Cardiac septum (tissue), 1 donor: ENCODE data around the gene SMC1A. TPM values are rescaled to one million over a fixed set of nuclear protein-coding genes. Genes with fewer than 3 reads are reported as not detected.
A peak's percentile ranks its signal among the peaks of the same experiment; 100 is the strongest.
"Not testable (repeated sequence)": the region's sequence is repeated elsewhere in the genome, so short reads cannot be mapped to it uniquely, and the experiment has no call there.

Source experiments
- DNase-seq: peaks from one replicate; pipeline ENCODE4 v3.0.0-alpha.2; 2020; ENCODE audit warnings: low spot score
- intact Hi-C: fragments of 100-400 bp; cut with DNase I; formaldehyde crosslinking; loops from one replicate; pipeline ENCODE4 v1.14.0; 2022
- microRNA-seq: library from miRNA; unstranded; fragments of <30 nt; microRNA quantifications from one replicate; pipeline ENCODE4 v1.2.0, GENCODE V29; 2020
- total RNA-seq: library from RNA; stranded (reverse); fragmentation: NEBNext Ultra II Directional; extraction: Animal tissue kit (Norgen Biotek cat#: 25700); gene quantifications from one replicate; pipeline ENCODE4 v1.2.1, GENCODE V29; 2021
- donor health status: DM: no; HTN: no; CAD: no.

SMC1A gene
- total RNA-seq, 1 donor from 2014 or later = 50.8 TPM

DNA sequence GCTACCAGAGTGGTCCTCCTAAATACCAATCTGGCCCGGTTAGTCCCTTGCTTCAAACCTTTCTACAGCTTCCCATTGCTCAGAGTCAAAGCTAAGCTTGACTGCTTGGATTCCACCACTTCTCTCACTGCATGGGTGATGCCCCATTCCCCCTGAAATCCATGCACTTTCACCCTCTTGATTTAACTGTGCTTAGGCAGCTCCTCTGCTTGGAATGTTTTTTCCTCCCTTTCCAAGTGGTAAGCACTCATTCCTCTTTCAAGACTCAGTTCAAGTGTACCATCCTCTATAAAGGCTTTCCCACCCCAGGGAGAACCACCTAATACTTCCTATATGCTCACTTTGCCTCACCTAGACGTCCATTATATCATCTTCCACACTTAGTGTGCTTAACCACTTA lies 49.1 kb downstream of the SMC1A start:
- no peak for DNase-seq
- intact Hi-C loops = no loop called here

GRCh38 chrX:53366454-53366853 lies 56.0 kb downstream of the SMC1A start:
- DNase-seq, intact Hi-C loops: not testable (repeated sequence)

- intact Hi-C loops = no loop called here
- DNase-seq = no peak
Observed at GRCh38 chrX:53362449-53362848, 60.0 kb downstream of the SMC1A start.

GRCh38 chrX:53357799-53358530 lies 64.5 kb downstream of the SMC1A start:
- intact Hi-C loops = no loop called here
- no peak for DNase-seq

DNA sequence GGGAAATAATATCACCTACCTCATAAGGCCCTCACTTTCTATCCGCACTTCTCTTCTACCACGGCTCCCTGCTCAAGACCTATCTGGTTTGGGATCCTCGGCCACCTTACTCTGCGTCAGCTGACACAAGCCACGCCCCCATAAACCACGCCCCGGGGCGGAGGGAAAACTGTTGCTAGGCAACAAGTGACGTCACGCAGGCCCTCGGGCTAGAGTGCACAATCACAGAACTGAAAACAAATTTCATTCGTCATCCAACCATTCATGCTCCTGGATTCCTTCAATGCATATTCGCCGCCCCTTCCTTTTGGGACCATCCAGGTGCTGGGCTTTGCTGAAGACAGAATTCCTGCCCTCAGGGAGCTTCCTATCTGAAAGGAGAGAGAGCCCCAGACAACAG lies 66.3 kb downstream of the SMC1A start:
- no peak for DNase-seq
- intact Hi-C loops = no loop called here

DNA sequence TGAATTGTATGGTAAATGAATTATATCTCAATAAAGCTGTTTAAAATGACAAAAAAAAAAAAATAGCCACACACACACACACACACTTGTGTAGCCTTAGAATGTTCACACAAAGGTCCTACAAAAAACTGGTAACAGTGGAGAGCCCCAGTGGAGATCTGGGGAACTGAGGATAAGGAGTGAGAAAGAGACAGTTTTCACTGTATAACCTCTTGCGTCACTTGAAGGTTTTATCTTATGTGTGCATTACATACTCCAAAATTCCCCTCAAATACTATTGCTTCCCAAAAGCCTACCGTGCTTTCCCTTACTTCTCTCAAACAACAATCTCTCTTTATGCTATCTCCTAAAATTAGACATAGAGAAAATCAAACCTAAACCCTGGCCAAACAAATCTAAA lies 67.8 kb downstream of the SMC1A start:
- intact Hi-C loops = no loop called here
- no peak for DNase-seq

DNA sequence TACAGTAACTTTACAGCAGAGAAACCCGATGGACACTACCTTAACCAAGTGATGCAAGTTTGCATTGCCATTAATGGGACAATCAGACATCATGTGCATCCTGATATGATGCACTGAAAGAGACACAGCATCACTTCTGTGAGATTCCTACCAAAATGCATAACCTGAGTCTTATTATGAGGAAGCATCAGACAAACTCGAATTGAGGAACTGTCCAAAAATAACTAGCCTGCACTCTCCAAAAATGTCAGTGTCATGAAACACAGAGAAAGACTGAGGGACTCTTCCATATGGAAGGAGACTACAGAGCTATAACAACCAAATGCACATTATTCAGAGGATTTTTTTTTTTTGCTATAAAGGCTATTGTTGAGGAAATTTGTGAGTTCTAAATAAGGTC lies 74.5 kb downstream of the SMC1A start:
- no peak for DNase-seq
- intact Hi-C loops = no loop called here

GRCh38 chrX:53340852-53341645 lies 81.4 kb downstream of the SMC1A start:
- DNase-seq = peak; percentile 38
- intact Hi-C loops = no loop called here

GRCh38 chrX:53337101-53337500 lies 85.4 kb downstream of the SMC1A start:
- intact Hi-C loops = no loop called here
- peak; percentile 41 for DNase-seq

- no peak for DNase-seq
- intact Hi-C loops = no loop called here
Observed at GRCh38 chrX:53333853-53334252, 88.6 kb downstream of the SMC1A start.

DNA sequence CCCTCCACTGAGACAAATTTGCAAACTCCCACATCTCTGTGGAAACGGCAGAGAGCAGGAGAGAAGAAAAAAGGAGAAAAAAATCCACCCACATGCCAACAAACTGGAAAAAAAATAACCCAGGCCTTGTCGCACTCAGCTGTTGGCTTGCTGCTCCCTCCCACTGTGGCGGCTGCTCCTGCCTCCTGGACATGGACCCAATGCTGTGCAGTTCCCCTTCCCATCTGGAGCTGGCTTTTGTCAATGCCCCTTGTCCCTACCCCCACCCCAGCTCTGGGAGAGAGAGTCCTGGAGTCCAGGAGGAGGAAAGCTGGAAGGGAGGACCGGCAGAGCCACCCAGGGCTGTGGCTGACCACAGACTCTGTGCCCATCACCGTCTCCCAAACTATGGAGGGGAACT lies 90.2 kb downstream of the SMC1A start:
- no peak for DNase-seq
- intact Hi-C loops = no loop called here

DNA sequence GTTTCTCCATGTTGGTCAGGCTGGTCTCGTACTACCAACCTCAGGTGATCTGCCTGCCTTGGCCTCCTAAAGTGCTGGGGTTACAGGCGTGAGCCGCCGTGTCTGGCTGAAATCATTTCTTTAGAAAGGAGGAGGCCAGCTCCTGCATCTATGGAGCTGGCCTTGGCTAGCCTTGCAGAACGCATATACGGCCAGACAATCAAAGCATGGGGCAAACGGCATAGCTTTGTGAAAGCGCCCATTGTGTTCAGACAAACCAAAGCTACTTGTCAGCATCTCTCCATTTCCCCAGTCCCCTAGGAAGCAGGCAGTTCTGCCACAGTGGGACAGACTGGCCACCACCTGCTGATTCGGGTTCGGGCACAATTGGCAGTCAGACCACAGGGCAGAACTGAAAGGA lies 92.1 kb downstream of the SMC1A start:
- intact Hi-C loops = no loop called here
- DNase-seq = peak; percentile 39

- no peak for DNase-seq
- intact Hi-C loops = no loop called here
Observed at GRCh38 chrX:53324803-53325202, 97.7 kb downstream of the SMC1A start.

Small RNA genes within 50 kb of the gene (microRNA-seq; reads per million reads assigned to microRNA genes)
- not detected for gene MIR6857

Other genes with a start within 250 kb of the SMC1A start
- 57.7 TPM for gene KDM5C, start 197.4 kb downstream of the SMC1A start, total RNA-seq
- gene IQSEC2, start 141.1 kb downstream of the SMC1A start, total RNA-seq = 11.6 TPM
- gene RIBC1, start 219 bp upstream of the SMC1A start, total RNA-seq = 0.81 TPM
- 85.2 TPM for gene HSD17B10, start 11.7 kb upstream of the SMC1A start, total RNA-seq